OCI-LY1 (cell line): Measurements from ENCODE around the gene HRAS.

Experiments used
- CTCF ChIP-seq: fragments of 200-600 bp; sonication (generic), shearing (Covaris generic); IDR thresholded peaks from 2 replicates; pipeline ENCODE4 v1.5.1; 2017; ENCODE audit warnings: mild to moderate bottlenecking, antibody characterized with exemption, low read length, moderate library complexity, mixed read lengths
- EZH2 ChIP-seq: fragments of 200-600 bp; sonication (generic), shearing (Covaris generic); IDR thresholded peaks from 2 replicates; pipeline ENCODE4 v1.8.0; 2017; ENCODE audit warnings: borderline replicate concordance, mixed run types, mild to moderate bottlenecking, antibody characterized with exemption, low read length, moderate library complexity, mixed read lengths

DNA sequence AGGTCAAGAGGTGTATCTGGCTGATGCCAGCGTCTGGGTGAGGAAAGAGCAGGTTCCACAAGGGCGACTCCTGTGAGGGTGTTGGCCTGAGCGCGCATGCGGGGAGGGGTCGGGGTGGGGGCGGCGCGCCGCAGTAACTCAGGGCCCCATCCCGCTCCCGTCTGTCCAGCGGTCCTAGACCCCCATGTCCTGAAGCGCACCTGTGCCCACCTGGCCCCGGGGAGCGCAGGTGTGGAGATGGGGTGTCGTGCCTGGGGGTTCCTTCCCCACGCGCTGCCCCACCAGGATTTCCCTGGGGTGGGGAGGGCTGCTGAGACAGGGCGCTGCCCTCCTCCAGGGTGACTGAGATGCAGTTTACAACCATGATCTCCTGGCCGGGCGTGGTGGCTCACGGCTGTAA lies 49.2 kb downstream of the HRAS start:
- TF ChIP-seq CTCF (no peak), EZH2 (no peak)
